ENCODE data around the gene RASA4B.
"Not testable (repeated sequence)": the region's sequence is repeated elsewhere in the genome, so short reads cannot be mapped to it uniquely, and the experiment has no call there.

Gene RASA4B

DNA sequence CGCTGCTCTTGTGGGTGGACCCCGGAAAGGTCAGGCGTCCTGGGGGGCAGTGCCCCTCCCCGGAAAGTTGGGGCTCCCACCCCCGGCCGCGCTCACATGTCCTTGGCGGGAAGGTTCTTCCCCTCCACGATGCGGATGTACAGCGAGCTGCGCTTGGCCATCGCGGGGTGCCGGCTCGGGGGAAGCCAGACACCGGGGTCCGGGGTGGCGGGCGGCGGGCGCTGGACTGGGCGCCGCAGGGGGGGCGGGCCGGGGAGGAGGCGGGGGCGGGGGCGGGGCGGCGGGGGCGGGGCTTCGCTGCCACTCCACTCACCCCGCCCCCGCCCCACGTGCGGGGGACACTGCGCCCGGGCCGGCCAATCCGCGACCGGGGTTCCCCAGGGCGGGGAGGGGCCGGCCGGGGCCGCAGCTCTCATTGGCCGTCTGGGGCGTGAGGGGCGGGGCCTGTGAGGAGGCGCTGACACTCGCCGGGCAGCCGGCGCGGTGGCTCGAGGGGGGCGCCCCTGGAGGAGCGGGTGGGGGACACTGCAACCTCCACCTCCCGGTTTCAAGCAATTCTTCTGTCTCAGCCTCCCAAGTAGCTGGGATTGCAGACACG is at the start of gene RASA4B:
RASA4B (minus strand) TSS at position 228 of the 598 bp plus-strand sequence; CDS start at position 161, 67 bp downstream.
- DNase-seq = not testable (repeated sequence)

DNA sequence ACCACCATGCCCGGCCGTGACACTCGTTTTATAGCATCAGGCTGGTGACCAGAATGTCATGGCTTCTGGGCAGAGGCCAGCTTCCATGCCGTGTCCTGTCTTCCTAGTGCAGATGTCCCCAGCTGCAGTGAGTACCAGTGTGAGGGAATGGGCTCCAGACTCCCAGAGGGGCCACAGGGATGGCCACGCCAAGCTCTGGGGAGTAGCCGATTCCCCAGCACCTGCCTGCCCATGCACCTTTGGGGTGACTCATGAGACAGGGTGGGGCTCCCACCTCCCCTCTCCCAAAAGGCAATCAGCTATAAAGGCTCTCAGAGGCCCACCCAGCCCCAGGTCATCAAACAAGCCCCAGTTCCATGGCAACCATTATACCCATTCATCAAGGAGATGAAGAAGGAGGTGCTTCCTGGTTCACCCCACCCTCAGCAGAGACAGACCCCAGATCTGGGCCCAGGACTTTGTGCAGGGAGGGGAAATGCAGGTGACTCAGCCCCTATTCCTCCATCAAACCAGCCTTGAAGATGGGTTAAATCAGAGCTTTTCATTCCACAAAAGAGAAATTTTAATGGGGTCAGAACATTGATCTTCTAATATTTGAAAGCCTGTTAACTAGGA is 33.3 kb upstream of the RASA4B start, which contains the start of gene SPDYE2:
SPDYE2 (plus strand) TSS at position 419 of the 615 bp plus-strand sequence. CDS start 2,030 bp downstream, outside the sequence.
- DNase-seq = not testable (repeated sequence)

DNA sequence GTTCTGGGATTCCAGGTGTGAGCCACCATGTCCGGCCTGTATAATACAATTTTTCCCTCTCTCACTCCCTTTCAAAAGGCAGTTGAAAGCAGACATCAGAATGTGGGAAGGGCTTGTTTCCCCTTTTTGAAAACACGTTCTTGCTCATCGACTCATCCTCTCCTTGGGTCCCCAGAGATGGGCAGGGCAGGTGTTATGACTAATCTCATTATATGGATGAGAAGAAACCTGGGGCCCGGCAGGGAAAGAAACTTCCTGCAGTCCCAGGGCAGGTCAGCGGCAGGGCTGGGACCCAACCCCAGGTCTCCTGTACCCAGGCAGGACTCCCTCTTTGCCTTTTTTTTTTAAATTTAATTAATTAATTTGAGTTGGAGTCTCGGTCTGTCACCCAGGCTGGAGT is 28.8 kb upstream of the RASA4B start:
- DNase-seq = not testable (repeated sequence)

GRCh38 chr7:102545288-102545687 is 27.7 kb upstream of the RASA4B start:
- not testable (repeated sequence) for DNase-seq

- not testable (repeated sequence) for DNase-seq
Observed at GRCh38 chr7:102544372-102544771, 26.8 kb upstream of the RASA4B start.

- DNase-seq = not testable (repeated sequence)
Observed at GRCh38 chr7:102543596-102543995, 26.0 kb upstream of the RASA4B start, which contains the start of gene UPK3BL2. TSS of gene UPK3BL2 (minus strand) at chr7:102543696. CDS start at chr7:102543636, 60 bp downstream.

DNA sequence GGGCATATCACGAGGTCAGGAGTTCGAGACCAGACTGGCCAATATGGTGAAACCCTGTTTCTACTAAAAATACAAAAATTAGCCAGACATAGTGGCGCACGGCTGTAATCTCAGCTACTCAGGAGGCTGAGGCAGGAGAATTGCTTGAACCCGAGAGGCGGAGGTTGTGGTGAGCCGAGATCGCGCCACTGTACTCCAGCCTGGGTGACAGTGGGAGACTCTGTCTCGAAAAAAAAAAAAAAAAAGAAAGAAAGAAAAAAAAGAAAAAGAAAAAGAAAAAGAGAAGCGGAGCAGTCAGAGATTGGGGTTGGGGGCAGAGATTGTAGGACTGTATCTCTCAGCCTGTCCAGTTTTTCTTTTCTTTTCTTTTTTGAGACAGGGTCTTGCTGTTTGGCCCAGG is 25.2 kb upstream of the RASA4B start:
- not testable (repeated sequence) for DNase-seq

DNA sequence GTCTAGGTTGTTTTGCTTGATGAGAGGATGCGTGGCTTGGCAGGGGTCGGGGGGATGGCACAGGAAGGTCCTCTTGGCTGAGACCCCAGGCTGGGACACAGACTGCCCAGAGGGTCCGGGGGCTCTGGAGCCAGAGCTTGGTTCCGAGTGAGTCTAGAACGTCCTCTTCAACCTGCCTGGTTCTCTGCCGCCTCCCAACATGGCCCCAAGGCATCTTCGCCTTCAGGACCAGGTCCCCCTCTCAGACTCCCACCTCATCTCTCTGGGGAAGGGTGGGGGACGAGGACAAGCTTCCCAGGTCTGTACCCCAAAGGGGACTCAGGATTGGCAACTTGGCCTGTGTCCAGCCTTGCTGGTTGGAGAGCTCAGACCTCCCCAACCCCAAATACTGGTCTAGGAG is 24.5 kb upstream of the RASA4B start:
- DNase-seq = not testable (repeated sequence)

- DNase-seq = not testable (repeated sequence)
Observed at GRCh38 chr7:102540604-102541003, 23.0 kb upstream of the RASA4B start.

GRCh38 chr7:102535062-102535615 is 17.6 kb upstream of the RASA4B start:
- DNase-seq = not testable (repeated sequence)

DNA sequence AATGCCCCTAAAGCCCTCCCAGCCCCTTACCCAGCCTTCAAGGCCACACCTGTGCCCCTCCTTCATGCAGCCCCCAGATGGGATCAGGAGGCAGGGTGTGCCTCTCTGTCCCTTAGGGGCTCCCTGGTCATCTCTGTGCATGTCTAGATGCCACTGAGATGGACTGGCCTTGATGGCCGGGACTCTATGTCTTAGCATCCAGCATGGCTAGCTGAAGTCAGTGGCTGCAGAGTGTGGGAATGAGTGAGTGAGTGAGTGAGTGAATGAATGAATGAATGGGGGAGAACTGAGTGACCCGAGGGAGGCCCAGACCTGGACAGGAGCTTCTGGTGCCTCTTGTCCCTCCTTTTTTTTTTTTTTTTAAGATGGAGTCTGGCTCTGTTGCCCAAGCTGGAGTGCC is 14.6 kb upstream of the RASA4B start:
- not testable (repeated sequence) for DNase-seq

DNA sequence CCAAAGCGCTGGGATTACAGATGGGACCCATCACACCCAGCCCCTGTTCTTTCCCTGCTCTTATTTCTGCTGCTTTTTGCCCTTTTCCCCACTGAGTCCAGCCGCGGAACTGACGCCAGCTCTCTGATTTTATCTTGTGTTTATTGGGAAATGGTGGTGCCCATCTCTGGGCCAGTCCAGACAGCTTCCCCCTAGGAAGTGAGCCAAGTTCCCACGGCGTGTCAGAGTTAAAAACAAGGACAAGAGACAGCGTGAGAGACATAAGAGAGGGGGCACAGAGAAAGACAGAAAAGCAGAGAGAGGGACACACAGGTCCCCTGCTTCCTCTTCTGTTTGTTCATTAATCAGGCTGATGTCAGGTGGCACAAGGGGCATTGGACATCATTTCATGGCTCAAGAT is 14.0 kb upstream of the RASA4B start:
- DNase-seq = not testable (repeated sequence)

GRCh38 chr7:102527822-102528793 is 10.5 kb upstream of the RASA4B start:
- not testable (repeated sequence) for DNase-seq

DNA sequence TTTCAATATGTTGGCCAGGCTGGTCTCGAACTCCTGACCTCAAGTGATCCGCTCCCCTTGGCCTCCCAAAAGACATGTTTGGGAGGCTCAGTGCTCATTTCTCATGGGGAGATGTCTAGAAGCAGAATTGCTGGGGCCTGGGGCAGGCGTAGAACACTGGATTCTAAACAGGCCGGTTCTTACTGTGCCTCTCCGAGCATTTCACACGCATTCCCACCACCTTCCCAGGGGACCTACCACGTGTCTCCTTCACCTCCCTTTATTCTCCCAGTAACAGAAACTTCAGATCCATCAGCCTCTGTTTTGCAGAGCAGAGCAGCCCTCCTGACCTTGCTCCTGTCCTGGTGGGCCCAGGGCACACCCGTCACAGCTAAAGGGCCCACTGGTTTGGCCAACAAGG is 9.6 kb upstream of the RASA4B start:
- not testable (repeated sequence) for DNase-seq

GRCh38 chr7:102524803-102525202 is 7.2 kb upstream of the RASA4B start:
- not testable (repeated sequence) for DNase-seq

DNA sequence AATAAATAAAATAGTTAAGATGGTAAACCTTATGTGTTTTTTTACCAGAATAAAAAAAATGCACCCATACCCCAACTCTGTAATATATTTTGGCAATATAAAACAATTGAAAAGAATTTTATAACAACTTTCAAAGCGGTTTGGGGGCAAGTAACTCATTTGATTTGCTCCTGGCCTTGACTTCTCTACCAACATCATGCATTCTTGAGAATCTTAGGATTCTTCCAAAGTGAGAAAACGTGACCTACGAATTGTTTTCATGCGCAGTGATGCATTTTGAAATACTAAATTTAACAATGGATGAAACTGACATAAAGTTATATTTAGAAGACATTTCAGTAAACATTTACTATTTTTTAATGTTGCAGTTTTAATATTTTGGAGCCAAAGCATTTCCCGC is 3.2 kb upstream of the RASA4B start:
- not testable (repeated sequence) for DNase-seq

GRCh38 chr7:102516951-102517350 is 626 bp downstream of the RASA4B start:
- DNase-seq = not testable (repeated sequence)

DNA sequence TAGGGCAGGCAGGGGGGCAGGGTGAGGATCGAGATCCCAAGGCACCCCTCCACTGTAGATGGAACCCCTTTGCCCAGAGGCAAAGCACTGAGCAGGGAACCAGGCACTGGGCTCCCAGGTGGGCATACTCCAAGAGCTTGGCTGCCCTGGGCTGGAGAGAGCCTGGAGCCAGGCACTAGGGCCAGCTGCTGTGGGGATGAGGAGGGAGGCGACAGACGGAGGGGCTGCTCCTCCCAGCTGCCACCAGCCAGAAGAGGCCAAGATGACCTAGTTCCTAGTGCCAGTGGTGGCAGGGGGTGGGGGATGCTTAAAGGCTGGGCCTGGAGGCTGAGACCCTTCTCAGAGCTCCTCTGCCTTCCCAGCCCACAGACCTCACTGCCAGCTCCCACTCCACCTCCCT is 1.7 kb downstream of the RASA4B start:
- DNase-seq = not testable (repeated sequence)

- DNase-seq = not testable (repeated sequence)
Observed at GRCh38 chr7:102514881-102515721, 2.5 kb downstream of the RASA4B start.

GRCh38 chr7:102512642-102513221 is 4.8 kb downstream of the RASA4B start:
- not testable (repeated sequence) for DNase-seq

Measured in amygdala (tissue), 56 donors.